HuH-7.5 (cell line): ENCODE measurements around the gene YES1.
A peak's percentile ranks its signal among the peaks of the same experiment; 100 is the strongest.

Source experiments
- DNase-seq: peaks from one replicate; pipeline ENCODE4 v3.0.0; 2011; ENCODE audit warnings: low spot score

Gene YES1

GRCh38 chr18:811892-812375, at the start of gene YES1:
TSS of gene YES1 (minus strand) at chr18:812242. CDS start at chr18:756827, 55,415 bp downstream.
- DNase-seq = no peak

DNA sequence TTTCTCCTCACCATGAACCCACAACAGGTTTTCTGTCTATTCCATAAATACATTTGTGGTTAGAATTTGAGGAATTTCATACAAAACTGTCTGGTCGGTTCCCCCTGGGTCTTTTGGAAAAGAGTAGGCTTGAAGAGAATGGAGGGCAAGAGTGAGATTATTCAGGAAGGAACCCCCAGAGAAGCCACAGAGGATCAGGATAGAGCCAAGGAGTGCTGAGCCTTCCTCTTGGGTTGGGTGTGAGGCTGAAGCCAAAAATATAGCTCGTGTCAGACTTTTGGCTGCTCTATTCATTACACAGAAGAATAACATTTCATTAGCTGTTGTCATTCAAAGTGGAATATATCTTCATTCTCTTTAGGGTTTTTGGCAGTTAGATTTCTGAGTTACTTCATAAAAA, 45.9 kb upstream of the YES1 start:
- DNase-seq = no peak

- no peak for DNase-seq
Measured at GRCh38 chr18:853471-853870, 41.4 kb upstream of the YES1 start.

GRCh38 chr18:850960-851359, 38.9 kb upstream of the YES1 start:
- no peak for DNase-seq

DNA sequence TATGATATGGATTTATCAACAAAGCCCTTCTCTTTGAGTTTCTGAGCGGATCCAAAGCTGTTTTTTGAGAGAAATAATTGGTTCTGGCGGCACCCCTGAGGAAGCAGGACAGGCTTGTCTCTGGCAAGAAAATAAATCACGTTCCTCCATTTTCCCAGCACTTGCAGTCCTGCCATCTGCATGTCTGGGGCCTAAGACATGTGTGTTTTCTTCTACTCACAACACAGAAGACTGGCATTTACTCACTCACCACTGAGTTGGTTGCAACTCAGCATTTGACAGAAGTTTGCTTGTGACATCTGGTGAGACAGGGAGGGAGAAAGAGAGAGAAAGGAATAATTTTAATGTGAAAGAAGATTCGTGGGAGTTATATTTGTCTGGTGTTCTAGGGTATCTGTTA, 37.0 kb upstream of the YES1 start:
- no peak for DNase-seq

DNA sequence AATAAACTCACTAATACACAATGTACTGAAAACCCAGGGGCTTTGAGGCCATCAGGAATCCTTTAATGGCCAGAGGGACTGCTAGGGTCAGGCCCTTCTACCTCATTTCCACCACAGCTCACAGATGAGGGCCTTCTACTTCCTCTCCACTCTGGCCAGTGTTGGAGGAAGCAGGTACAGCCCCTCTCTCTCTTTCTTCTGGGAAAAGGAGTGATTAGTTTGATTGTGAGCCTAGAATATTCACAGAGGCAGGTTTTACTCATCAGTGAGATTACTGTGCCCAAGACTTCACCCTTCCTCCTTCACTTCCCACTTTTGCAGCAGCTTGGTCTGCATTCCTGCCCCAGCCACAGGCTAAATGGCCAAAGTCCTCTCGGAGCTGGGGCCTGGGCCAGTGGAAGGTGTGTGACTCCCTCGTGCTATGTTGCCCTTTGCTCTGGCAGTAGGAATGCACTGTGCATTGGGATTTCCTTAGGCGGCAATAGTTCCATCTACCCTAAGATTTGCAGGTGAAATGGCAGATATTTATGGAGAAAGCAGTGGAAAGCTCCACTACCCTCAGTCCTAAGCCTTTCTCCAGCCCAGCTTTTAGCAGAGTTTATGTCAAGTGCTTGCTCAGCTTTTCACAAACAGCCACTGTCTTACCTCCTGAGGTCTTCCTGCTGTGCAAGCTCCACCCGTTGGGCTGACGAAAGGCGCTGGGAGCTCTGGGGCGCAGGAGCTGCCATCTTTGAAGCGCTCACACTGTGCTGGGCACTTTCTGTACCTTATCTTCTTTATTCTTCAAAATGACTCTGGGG, 36.2 kb upstream of the YES1 start:
- DNase-seq = peak; percentile 81

GRCh38 chr18:845152-845819, 33.2 kb upstream of the YES1 start:
- no peak for DNase-seq

DNA sequence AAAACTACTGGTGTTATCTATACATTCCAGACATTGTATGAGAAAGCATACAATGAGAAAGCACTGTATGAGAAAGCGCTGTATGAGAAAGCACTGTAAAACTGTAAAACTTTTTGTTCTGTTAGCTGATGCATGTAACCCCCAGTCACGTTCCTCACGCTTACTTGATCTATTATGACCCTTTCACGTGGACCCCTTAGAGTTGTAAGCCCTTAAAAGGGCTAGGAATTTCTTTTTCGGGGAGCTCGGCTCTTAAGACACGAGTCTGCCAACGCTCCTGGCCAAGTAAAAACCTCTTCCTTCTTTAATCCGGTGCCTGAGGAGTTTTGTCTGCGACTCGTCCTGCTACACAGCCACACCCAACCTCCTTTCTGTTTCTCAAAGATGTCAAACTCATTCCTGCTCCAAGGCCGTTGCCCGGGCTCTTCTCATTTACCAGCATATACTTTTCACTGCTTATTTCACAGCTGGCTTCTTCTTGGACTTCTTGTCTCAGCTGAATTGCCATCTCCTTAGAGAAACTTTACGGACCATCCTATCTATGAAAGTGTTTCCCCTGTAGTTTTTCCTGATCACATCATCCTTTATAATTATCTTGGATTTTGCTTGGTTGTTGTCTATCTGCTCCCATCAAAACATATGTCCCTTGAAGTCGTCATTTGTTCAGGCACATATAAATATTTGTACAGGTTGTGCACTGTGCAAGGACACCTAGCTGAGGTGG, 29.8 kb upstream of the YES1 start:
- no peak for DNase-seq

- DNase-seq = no peak
Measured at GRCh38 chr18:840516-840915, 28.5 kb upstream of the YES1 start.

GRCh38 chr18:840023-840408, 28.0 kb upstream of the YES1 start:
- no peak for DNase-seq

DNA sequence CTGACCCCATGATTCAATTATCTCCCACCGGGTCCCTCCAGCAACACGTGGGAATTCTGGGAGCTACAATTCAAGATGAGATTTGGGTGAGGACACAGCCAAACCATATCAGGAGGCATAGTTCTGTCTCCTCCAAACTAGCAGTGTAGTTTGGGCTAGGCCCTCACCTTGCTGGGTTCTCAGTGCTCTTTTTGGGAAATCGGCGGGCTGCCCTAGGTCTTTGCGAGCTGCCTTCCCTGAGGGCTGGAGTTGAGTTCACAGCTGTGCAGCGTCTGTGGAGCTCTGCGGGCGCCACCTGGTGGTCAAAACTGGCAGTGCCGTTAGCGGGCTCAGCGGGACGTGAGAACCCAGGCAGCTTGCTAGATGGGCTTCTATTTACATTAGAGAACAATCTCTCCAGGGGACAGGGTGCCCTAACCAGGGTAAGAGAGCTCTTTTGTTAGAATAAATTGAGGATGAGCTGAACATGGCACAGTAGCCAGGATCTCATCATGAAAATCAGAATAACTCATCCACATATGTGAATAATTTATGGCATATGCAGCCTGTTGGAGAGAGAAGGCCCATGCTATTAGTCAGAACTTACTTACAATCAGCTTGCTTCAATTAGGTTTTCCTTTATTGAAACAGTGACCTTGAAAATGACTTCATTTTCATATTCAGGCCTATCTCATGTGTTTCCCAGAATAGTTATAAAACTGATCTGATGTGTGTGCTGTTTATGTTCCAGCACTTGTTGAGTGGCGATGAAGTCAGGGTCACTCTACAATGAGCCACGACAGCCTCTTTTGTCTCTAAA, 27.4 kb upstream of the YES1 start:
- peak; percentile 89 for DNase-seq

GRCh38 chr18:837922-838321, 25.9 kb upstream of the YES1 start:
- no peak for DNase-seq

DNA sequence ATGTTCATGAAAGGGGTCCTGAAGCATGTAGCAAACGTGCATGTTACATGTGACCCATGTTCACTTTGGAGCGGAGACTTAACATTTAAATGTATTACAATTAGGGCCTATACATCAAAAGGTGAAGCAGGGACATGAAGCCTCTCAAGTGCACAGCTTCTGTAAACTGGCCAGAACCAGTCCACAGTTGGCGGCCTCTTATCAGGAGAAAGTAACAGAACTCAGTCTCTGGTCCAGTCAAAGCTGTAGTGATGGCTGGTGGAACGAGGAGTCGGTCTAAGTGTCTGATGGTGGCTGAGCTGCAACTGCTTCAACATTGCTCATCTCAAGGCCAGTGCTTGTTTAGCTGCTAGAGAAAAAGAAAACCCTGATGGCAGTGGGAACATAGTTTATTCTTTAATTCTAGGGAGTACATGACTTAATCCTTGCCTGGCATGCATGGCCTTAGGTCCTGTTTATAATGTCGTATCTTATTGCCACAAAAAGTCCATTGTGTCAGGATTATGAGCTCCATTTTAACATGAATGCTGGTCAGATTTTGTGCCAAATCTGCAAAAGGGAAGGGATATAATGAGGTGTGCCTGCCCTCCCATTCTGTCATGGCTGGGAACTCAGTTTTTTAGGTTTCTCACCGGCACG, 22.2 kb upstream of the YES1 start:
- DNase-seq = no peak

GRCh38 chr18:833197-833596, 21.2 kb upstream of the YES1 start:
- DNase-seq = no peak

GRCh38 chr18:832085-832681, 20.1 kb upstream of the YES1 start:
- peak; percentile 66 for DNase-seq

DNA sequence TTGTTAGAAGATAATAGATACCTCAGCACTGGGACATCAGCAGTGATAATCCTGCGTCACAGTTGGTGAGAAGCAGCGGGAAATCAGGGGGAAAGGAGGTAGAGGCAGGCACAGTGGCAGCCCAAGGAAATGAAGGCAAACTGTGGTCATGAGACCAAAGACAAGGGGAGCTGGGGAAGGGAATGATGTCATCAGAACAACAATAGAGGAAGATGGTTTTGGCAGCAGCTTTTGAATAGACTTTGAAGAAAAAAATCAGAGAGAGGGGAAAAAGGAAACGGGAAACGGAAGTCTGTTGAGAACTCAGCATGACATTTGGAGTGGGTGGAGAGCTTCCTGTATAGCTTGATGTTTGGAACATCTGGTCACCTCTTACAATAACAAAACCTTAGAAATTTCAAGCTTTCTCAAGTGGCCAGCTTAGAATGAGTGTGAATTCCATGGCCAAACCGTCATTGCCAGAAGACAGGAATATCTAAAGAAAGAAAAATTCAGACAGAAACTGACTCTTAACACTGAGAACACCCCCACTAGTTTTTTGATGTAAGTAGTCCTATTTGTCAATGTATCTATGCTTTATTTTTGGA, 18.4 kb upstream of the YES1 start:
- no peak for DNase-seq

DNA sequence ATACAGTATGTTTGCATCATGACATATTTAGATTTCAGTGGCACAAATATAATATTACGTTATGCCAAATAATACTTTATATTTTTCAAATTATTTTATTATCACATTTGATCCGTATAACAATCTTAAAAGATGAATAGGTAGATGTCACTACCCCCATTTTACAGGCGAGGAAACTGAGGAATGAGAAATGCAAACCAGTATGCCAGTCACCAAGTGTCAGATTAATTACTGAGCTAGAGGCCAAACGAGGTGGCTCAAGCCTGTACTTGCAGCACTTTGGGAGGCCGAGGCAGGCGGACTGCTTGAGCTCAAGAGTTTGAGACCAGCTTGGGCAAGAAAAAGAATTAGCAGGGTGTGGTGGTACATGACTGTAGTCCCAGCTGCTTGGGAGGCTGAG, 17.4 kb upstream of the YES1 start:
- no peak for DNase-seq

DNA sequence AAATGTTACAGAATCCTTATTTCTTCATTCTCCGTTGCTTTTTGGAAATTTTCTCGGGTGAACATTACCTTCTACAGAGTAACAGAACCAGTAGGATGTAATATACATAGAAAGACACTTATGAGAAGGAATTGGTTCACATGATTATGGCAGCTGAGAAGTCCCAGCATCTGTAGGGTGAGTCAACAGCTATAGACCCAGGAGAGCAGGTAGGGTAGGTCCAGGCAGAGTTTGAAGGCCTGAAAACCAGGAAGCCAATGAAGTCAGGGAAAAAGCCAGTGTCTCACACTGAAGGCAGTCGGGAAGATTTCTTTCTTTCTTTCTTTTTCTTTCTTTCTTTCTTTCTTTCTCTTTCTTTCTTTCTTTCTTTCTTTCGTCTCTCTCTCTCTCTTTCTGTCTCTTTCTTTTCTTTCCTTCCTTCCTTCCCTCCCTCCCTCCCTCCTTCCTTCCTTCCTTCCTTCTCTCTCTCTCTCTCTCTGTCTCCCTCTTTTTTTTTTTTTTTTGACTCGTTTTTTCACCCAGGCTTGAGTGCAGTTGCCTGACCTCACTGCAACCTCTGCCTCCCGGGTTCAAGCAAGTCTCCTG, 15.1 kb upstream of the YES1 start:
- no peak for DNase-seq

GRCh38 chr18:825891-826585, 14.0 kb upstream of the YES1 start:
- DNase-seq = no peak

DNA sequence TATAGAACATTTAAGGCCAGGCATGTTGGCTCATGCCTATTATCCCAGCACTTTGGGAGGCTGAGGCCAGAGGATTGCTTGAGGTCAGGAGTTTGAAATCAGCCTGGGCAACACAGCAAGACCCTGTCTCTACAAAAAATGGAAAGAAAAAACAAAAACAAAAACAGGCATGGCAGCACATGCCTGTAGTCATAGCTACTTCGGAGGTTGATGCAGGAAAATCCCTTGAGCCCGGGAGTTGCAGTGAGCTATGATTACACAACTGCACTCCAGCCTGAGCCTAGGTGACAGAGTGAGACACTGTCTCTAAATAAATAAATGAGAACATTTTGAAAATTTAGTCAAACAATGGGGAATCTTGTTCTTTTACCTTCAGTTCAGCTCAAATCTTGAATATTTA, 12.1 kb upstream of the YES1 start:
- no peak for DNase-seq
